GM20000 (cell line): ENCODE measurements around the gene GRID1.

Experiments
- DNase-seq: peaks from one replicate; pipeline ENCODE4 v3.0.0; 2012; ENCODE audit warnings: low spot score
- TF ChIP-seq, protein P1 (sequence below): IDR thresholded peaks from 2 replicates; pipeline ENCODE4 v1.5.1; 2012; ENCODE audit warnings: mild to moderate bottlenecking, control low read depth; ENCODE audit errors: extremely low read depth, missing control alignments

GRID1 gene

GRCh38 chr10:86105640-86106039 is 261.0 kb downstream of the GRID1 start:
- no peak for DNase-seq
- TF ChIP-seq, protein P1, sequence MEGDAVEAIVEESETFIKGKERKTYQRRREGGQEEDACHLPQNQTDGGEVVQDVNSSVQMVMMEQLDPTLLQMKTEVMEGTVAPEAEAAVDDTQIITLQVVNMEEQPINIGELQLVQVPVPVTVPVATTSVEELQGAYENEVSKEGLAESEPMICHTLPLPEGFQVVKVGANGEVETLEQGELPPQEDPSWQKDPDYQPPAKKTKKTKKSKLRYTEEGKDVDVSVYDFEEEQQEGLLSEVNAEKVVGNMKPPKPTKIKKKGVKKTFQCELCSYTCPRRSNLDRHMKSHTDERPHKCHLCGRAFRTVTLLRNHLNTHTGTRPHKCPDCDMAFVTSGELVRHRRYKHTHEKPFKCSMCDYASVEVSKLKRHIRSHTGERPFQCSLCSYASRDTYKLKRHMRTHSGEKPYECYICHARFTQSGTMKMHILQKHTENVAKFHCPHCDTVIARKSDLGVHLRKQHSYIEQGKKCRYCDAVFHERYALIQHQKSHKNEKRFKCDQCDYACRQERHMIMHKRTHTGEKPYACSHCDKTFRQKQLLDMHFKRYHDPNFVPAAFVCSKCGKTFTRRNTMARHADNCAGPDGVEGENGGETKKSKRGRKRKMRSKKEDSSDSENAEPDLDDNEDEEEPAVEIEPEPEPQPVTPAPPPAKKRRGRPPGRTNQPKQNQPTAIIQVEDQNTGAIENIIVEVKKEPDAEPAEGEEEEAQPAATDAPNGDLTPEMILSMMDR = no peak

DNA sequence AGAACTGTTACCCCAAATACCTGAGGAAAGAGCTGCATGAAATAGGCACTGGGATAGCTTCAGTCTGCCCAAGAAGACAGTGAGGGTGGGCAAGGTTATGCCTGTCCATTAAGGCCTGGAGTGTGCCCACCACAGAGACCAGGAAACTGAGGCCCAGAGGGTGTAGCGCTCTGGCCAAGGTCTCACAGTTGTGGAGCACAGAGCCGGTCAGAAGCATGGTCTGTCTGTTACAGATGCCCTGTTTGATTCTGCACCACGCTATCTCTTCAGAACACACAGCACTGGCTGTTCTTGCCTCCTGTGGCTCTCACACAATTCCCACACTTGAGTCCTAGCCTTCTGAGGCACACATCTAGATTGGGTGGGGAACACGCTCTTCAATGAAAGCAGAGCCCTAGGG is 261.4 kb downstream of the GRID1 start:
- no peak for DNase-seq
- TF ChIP-seq, protein P1 = no peak

- TF ChIP-seq, protein P1 = no peak
- DNase-seq = no peak
Measured at GRCh38 chr10:86104611-86105145, 261.9 kb downstream of the GRID1 start.

GRCh38 chr10:86104156-86104555 is 262.4 kb downstream of the GRID1 start:
- TF ChIP-seq, protein P1 = no peak
- no peak for DNase-seq

- no peak for DNase-seq
- TF ChIP-seq, protein P1 = no peak
Measured at GRCh38 chr10:86103391-86104101, 263.0 kb downstream of the GRID1 start.

GRCh38 chr10:86102451-86102850 is 264.1 kb downstream of the GRID1 start:
- DNase-seq = no peak
- TF ChIP-seq, protein P1 = no peak

DNA sequence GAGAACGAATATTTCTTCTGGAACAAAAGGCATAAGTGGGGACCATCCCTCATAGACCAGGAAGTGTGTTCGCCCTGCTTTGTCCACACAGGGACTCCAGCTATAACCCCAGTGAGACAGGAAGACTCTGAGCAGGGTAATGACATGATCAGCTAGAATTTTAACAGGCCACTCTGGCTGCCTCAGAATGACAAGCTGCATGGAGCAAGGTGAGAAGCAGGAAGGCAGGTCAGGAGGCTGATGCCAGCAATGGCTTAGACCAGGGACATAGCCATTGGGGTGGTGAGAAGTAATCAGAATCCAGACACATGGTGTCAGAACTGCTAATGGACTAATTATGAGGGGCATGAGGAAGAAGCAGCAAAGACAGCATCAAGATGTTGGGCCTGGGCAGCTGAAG is 264.6 kb downstream of the GRID1 start:
- TF ChIP-seq, protein P1 = no peak
- DNase-seq = no peak
